Stimulated activated CD8-positive, alpha-beta memory T cell treated with anti-CD3 and anti-CD28 coated beads, Interleukin-2, amount 100 ng/mL, for 1 hour (primary cell): ENCODE data around the gene BIK.
"Not testable (repeated sequence)": the region's sequence is repeated elsewhere in the genome, so short reads cannot be mapped to it uniquely, and the experiment has no call there.

Source experiments
- DNase-seq, 2 donors: peaks; one replicate each; pipeline ENCODE4 v3.0.0-alpha.2; 2020; ENCODE audit warnings: low read depth in 2 of 2

BIK gene

GRCh38 chr22:43136255-43136654 lies 25.7 kb downstream of the BIK start:
- DNase-seq: peak in 1 of 2 donors; percentile 32

- DNase-seq: no peak
These were observed 26.3 kb downstream of the BIK start for GRCh38 chr22:43136801-43137200.

- DNase-seq: peak; percentile 54 to 61
These were observed 32.5 kb downstream of the BIK start, which contains the start of gene MCAT for GRCh38 chr22:43142880-43143562. TSS of gene MCAT (minus strand) at chr22:43143398. CDS start at chr22:43143348, 50 bp downstream.

GRCh38 chr22:43144949-43145348 lies 34.4 kb downstream of the BIK start:
- no peak for DNase-seq

- not testable (repeated sequence) for DNase-seq
These were observed 34.8 kb downstream of the BIK start for GRCh38 chr22:43145371-43145770.

- not testable (repeated sequence) for DNase-seq
These were observed 35.8 kb downstream of the BIK start for GRCh38 chr22:43146332-43146731.

GRCh38 chr22:43147821-43148220 lies 37.3 kb downstream of the BIK start:
- no peak for DNase-seq

GRCh38 chr22:43148581-43148980 lies 38.0 kb downstream of the BIK start:
- DNase-seq: no peak

- no peak for DNase-seq
These were observed 40.2 kb downstream of the BIK start for GRCh38 chr22:43150731-43151206.

- peak; percentile 31 to 46 for DNase-seq
These were observed 40.9 kb downstream of the BIK start, which contains the start of gene TSPO for GRCh38 chr22:43151251-43152002. TSS of gene TSPO (plus strand) at chr22:43151559. CDS start at chr22:43159239, 7,680 bp downstream.

GRCh38 chr22:43152003-43152356 lies 41.4 kb downstream of the BIK start:
- no peak for DNase-seq

- DNase-seq: peak; percentile 16 to 35
These were observed 42.0 kb downstream of the BIK start for GRCh38 chr22:43152357-43153071.

- no peak for DNase-seq
These were observed 43.3 kb downstream of the BIK start for GRCh38 chr22:43153899-43154298.

- no peak for DNase-seq
These were observed 44.5 kb downstream of the BIK start for GRCh38 chr22:43154887-43155536.

GRCh38 chr22:43155789-43156188 lies 45.2 kb downstream of the BIK start:
- DNase-seq: no peak

GRCh38 chr22:43156413-43156812 lies 45.9 kb downstream of the BIK start:
- no peak for DNase-seq

- DNase-seq: no peak
These were observed 47.5 kb downstream of the BIK start for GRCh38 chr22:43157874-43158546.

GRCh38 chr22:43158778-43159483 lies 48.4 kb downstream of the BIK start:
- no peak for DNase-seq

GRCh38 chr22:43159484-43160178 lies 49.1 kb downstream of the BIK start:
- no peak for DNase-seq
